Endothelial cell of umbilical vein (primary cell): Measurements from ENCODE around the gene DYRK1A. TPM values are rescaled to one million over a fixed set of nuclear protein-coding genes. Genes with fewer than 3 reads are reported as not detected.

Source experiments
- BruUV-seq: library from RNA; stranded (reverse); fragments of 400-500 nt; replicated peaks from 2 replicates; lab custom pipeline; 2021; lab: Mats Ljungman, UMichigan
- CTCF ChIA-PET: fragments of 300-600, 350-600 bp; sonication (Branson Sonifier 250); formaldehyde crosslinking; loops from one replicate; lab custom pipeline; 2021; ENCODE audit warnings: antibody characterized with exemption, inconsistent platforms; lab: Charles Lee
- POLR2A ChIA-PET: fragments of 300-600, 350-600 bp; sonication (Branson Sonifier 250); formaldehyde crosslinking; loops from one replicate; lab custom pipeline; 2021; ENCODE audit warnings: antibody characterized with exemption, inconsistent platforms; lab: Charles Lee
- DNase-seq: peaks from one replicate; pipeline ENCODE4 v3.0.0-alpha.2; 2011; ENCODE audit warnings: low read depth, low spot score
- FAIRE-seq: peaks from 2 replicates; lab custom pipeline; 2011; peaks lifted over from hg19 to GRCh38; lab: Jason Lieb, UNC
- H2AFZ ChIP-seq: 2 replicates; pipeline ENCODE4 v1.6.0; 2012; ENCODE audit warnings: low read depth, low read length, control low read depth, inconsistent platforms
- H3K27ac ChIP-seq: 2 replicates; pipeline ENCODE4 v1.5.1; 2011; ENCODE audit warnings: low read depth, mild to moderate bottlenecking, control low read depth, low read length, moderate library complexity; ENCODE audit not compliant: insufficient read depth
- H3K27me3 ChIP-seq, 2 experiments: 2 replicates each; pipeline versions ENCODE4 v1.6.0 to v1.6.1; 2011; ENCODE audit warnings: low read length in 2 of 2, mixed read lengths in 1 of 2; ENCODE audit not compliant: control insufficient read depth in 2 of 2, insufficient read depth in 2 of 2
- H3K36me3 ChIP-seq, 2 experiments: 2 replicates in 1 of 2; 3 replicates in 1 of 2; pipeline ENCODE4 v1.5.1; 2011; ENCODE audit warnings: low read length in 2 of 2, mild to moderate bottlenecking in 1 of 2, moderate library complexity in 1 of 2; ENCODE audit not compliant: control insufficient read depth in 2 of 2, insufficient read depth in 2 of 2; ENCODE audit errors: extremely low read depth in 1 of 2
- H3K4me1 ChIP-seq: 3 replicates; pipeline ENCODE4 v1.5.1; 2011; ENCODE audit warnings: mild to moderate bottlenecking, low read length; ENCODE audit not compliant: control insufficient read depth, insufficient read depth; ENCODE audit errors: extremely low read depth
- H3K4me2 ChIP-seq: 2 replicates; pipeline ENCODE4 v1.6.1; 2011; ENCODE audit warnings: low read length, control low read depth, mixed read lengths; ENCODE audit not compliant: insufficient read depth
- H3K4me3 ChIP-seq, 3 experiments: fragments of 200-600 bp in 1 of 3; sonication (generic), shearing (Covaris generic) in 1 of 3; replicated peaks in 1 of 3; 2 replicates each; pipeline ENCODE4 v1.5.1; 2011 to 2016; ENCODE audit warnings: control low read depth in 3 of 3, low read length in 3 of 3, mild to moderate bottlenecking in 2 of 3, inconsistent platforms in 1 of 3, low read depth in 1 of 3, moderate library complexity in 1 of 3; ENCODE audit not compliant: insufficient read depth in 1 of 3
- H3K79me2 ChIP-seq: 2 replicates; pipeline ENCODE4 v1.6.0; 2012; ENCODE audit warnings: low read length, inconsistent platforms; ENCODE audit not compliant: control insufficient read depth, insufficient read depth
- H3K9ac ChIP-seq: replicated peaks from 2 replicates; pipeline ENCODE3; 2011; ENCODE audit warnings: low read length, control low read depth; ENCODE audit not compliant: insufficient read depth; ENCODE audit errors: extremely low read depth
- H3K9me1 ChIP-seq: replicated peaks from 3 replicates; pipeline ENCODE4 v1.6.0; 2011; ENCODE audit warnings: mild to moderate bottlenecking, low read length; ENCODE audit not compliant: control insufficient read depth, insufficient read depth; ENCODE audit errors: extremely low read depth
- H3K9me3 ChIP-seq: replicated peaks from 2 replicates; pipeline ENCODE4 v1.5.1; 2012; ENCODE audit warnings: low read length, inconsistent platforms; ENCODE audit not compliant: control insufficient read depth, insufficient read depth
- H4K20me1 ChIP-seq: replicated peaks from 2 replicates; pipeline ENCODE3; 2011; ENCODE audit warnings: mild to moderate bottlenecking, low read length; ENCODE audit not compliant: control insufficient read depth, insufficient read depth; ENCODE audit errors: extremely low read depth
- EZH2 ChIP-seq: IDR thresholded peaks from 2 replicates; pipeline ENCODE4 v1.6.1; 2012; ENCODE audit warnings: borderline replicate concordance, low read depth, mild to moderate bottlenecking, moderate library complexity, low read length, inconsistent platforms; ENCODE audit not compliant: severe bottlenecking
- FOS ChIP-seq: IDR thresholded peaks from 2 replicates; pipeline ENCODE4 v1.6.1; 2011; ENCODE audit warnings: mild to moderate bottlenecking, low read length, moderate library complexity, borderline replicate concordance; ENCODE audit not compliant: insufficient read depth
- GATA2 ChIP-seq: IDR thresholded peaks from 2 replicates; pipeline ENCODE4 v1.7.0; 2011; ENCODE audit warnings: low read depth, mild to moderate bottlenecking, moderate library complexity, mixed read lengths, low read length; ENCODE audit not compliant: insufficient read length, insufficient read depth
- JUN ChIP-seq: IDR thresholded peaks from 2 replicates; pipeline ENCODE4 v1.6.1; 2011; ENCODE audit warnings: borderline replicate concordance, low read depth; ENCODE audit not compliant: insufficient read length, insufficient read depth
- MYC ChIP-seq: IDR thresholded peaks from one replicate; pipeline ENCODE4 v1.6.1; 2011; ENCODE audit warnings: mild to moderate bottlenecking, low read depth, low read length
- POLR2A ChIP-seq: IDR thresholded peaks from 2 replicates; pipeline ENCODE4 v1.6.1; 2012; ENCODE audit warnings: low read depth, mild to moderate bottlenecking, control low read depth, low read length
- POLR2AphosphoS5 ChIP-seq: IDR thresholded peaks from 2 replicates; pipeline ENCODE4 v1.6.1; 2012; ENCODE audit warnings: low read depth, mild to moderate bottlenecking, control low read depth, low read length, moderate library complexity; ENCODE audit not compliant: insufficient read depth
- dilution Hi-C: fragments of 300-500 bp; cut with MboI; formaldehyde crosslinking; loops from one replicate; pipeline ENCODE4 v1.15.0; 2019; ENCODE audit warnings: low sequenced_read_pairs; ENCODE audit not compliant: extremely low pct_ligation_motif_present
- intact Hi-C: fragments of 100-400 bp; cut with micrococcal nuclease; formaldehyde crosslinking; loops from one replicate; pipeline ENCODE4 v1.10.0; 2022
- polyA plus RNA-seq, 4 experiments: library from polyadenylated mRNA; depleted of rRNA in 3 of 4; stranded (reverse) in 3 of 4; unstranded in 1 of 4; fragments of >200 nt; gene quantifications; 2 replicates each; pipeline versions ENCODE4 v1.2.1 to v1.2.3, GENCODE V29; 2011 to 2012; ENCODE audit warnings: missing spikeins in 1 of 4
- total RNA-seq: library from RNA; stranded (reverse); gene quantifications from 2 replicates; pipeline ENCODE4 v1.2.3, GENCODE V29; 2021
- TF ChIP-seq, protein P1 (sequence below): IDR thresholded peaks from 2 replicates; pipeline ENCODE4 v1.6.1; 2011; ENCODE audit not compliant: insufficient read depth, insufficient read length
- TF ChIP-seq, protein P2 (sequence below), 2 donors: IDR thresholded peaks; 1 replicate in 1 of 2; 2 replicates in 1 of 2; pipeline ENCODE4 v1.5.1; 2011; ENCODE audit warnings: low read length in 2 of 2, mild to moderate bottlenecking in 2 of 2, moderate library complexity in 2 of 2, control low read depth in 1 of 2, inconsistent platforms in 1 of 2, low read depth in 1 of 2; ENCODE audit not compliant: insufficient read depth in 1 of 2; ENCODE audit errors: extremely low read depth in 1 of 2

The DYRK1A gene
- total and polyA plus RNA-seq, 2 donors (not counting 3 experiments of a cell fraction or from before 2014, with no cell fraction given): 51.8 to 53.7 TPM

DNA sequence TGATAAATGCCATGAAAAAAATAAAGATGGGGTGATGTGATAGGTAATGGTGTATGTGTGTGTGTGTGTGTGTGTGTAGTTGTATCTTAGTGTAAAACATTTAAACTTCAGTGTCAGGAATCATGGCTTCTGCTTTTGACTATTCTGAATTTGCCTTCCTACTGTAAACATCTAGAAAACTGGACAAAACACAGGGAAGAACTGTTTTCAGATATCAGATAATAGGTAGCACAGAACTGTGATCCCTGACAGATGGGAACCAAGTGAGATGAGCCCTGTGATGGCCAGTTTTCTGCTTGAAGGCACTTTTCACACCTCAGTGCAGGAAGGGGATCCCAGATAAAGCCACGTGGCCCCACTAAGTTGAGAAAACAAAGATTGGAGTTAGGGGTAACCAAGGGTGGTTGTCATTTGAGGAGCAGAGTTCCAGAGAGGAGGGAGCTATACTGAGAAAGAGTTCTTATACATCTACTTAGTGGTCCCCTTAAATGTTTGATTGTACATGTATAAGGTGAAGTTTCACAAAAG, 17.3 kb downstream of the DYRK1A start:
- no peak overlapping the region for H2AFZ ChIP-seq
- H3K9me1 ChIP-seq: no peaks in the 10 kb centered on the region
- H3K27ac ChIP-seq: no peak overlapping the region
- dilution Hi-C loops (no loop called here), intact Hi-C loops (no loop called here)
- peaks cover 17% of the 10 kb centered on the region for H4K20me1 ChIP-seq
- CTCF ChIA-PET: interaction anchor here (1.3 kb wide), 1 partner anchor 13 kb away, joined by 3 read pairs; no protein-coding TSS in a partner anchor
- H3K36me3 ChIP-seq: no peaks in the 10 kb centered on the region
- TF ChIP-seq, protein P1, sequence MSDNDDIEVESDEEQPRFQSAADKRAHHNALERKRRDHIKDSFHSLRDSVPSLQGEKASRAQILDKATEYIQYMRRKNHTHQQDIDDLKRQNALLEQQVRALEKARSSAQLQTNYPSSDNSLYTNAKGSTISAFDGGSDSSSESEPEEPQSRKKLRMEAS: no peak
- TF ChIP-seq JUN: no peak
- TF ChIP-seq GATA2: no peak
- no peak for TF ChIP-seq EZH2
- TF ChIP-seq, protein P2, sequence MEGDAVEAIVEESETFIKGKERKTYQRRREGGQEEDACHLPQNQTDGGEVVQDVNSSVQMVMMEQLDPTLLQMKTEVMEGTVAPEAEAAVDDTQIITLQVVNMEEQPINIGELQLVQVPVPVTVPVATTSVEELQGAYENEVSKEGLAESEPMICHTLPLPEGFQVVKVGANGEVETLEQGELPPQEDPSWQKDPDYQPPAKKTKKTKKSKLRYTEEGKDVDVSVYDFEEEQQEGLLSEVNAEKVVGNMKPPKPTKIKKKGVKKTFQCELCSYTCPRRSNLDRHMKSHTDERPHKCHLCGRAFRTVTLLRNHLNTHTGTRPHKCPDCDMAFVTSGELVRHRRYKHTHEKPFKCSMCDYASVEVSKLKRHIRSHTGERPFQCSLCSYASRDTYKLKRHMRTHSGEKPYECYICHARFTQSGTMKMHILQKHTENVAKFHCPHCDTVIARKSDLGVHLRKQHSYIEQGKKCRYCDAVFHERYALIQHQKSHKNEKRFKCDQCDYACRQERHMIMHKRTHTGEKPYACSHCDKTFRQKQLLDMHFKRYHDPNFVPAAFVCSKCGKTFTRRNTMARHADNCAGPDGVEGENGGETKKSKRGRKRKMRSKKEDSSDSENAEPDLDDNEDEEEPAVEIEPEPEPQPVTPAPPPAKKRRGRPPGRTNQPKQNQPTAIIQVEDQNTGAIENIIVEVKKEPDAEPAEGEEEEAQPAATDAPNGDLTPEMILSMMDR (IDR thresholded peaks at IDR 0.05; ENCODE audit: extremely low read depth in 1 of 2, insufficient read depth in 1 of 2, low read depth in 1 of 2, low read length in 2 of 2): no peak
- no peak for TF ChIP-seq POLR2A
- no peak for TF ChIP-seq FOS
- no peak for TF ChIP-seq MYC
- no peak for TF ChIP-seq POLR2AphosphoS5
- FAIRE-seq (no peak), DNase-seq (no peak)
- H3K27me3 ChIP-seq: no peaks in the 10 kb centered on the region
- BruUV-seq: no TSS peak
- H3K9ac ChIP-seq: no peak overlapping the region
- no peak overlapping the region for H3K4me2 ChIP-seq
- H3K4me3 ChIP-seq: no peak overlapping the region
- peaks cover 99% of the 10 kb centered on the region for H3K79me2 ChIP-seq
- POLR2A ChIA-PET: no interaction called here
- no peaks in the 10 kb centered on the region for H3K4me1 ChIP-seq
- no peaks in the 10 kb centered on the region for H3K9me3 ChIP-seq
